ENCODE data around the gene SH3RF3.

Gene SH3RF3

DNA sequence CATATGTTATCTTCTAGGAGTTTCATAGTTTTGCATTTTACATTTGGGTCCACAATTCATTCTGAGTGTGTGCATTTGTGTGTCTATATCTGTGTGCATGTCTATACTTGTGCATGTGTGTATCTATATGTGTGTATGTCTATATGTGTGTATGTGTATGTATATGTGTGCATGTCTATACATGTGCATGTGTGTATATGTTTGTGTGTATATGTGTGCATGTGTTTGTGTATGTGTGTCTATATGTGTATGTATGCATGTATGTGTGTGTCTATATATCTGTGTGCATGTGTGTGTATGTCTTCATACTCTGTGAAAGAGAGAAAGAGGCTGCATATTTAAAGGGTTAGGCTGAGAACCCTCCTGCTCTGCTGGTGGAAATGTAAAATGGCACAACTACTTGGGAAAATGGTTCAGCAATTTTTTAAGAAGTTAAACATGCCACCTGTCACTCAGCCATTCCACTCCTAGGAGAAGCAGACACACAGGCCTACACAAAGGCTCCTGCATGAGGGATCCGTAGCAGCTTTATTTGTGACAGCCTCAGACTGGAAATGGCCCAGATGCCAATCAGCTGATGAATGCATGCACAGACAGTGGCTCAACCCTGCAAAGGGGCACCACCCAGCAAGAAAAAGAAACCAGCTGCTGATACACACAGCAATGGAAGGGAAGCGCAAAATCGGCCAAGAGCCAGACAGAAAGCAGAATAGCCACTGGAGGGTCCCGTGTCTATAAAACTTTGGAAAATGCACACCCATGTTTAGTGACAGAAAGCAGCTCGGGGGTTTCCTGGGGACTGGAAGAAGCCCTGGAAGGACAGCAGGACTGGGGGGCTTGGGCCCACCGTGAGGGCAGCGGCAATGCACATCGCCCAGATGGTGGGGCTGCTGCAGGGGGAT, 337.9 kb downstream of the SH3RF3 start:
- DNase-seq = no peak

DNA sequence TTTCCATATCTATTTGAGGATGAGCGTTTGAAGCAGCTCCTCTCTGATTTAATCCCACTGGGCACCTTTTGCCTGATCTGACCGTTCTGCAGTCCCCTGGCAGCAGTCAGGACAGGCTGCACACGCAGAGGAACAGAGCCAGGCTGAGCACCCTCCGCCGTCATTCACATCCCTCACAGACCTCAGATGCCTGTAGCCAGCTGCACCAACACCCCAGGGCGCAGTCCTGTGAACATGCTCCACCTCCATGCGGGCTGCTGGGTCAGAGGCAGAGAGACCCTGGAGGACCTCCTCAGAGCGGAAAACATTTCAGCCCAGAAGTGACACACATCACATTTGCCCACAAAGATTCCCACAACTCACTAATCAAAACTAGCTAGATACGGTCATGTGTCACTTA, 338.7 kb downstream of the SH3RF3 start:
- no peak for DNase-seq

- DNase-seq = no peak
These were observed 339.9 kb downstream of the SH3RF3 start for GRCh38 chr2:109468893-109469292.

GRCh38 chr2:109471658-109472057, 342.7 kb downstream of the SH3RF3 start:
- DNase-seq = no peak

DNA sequence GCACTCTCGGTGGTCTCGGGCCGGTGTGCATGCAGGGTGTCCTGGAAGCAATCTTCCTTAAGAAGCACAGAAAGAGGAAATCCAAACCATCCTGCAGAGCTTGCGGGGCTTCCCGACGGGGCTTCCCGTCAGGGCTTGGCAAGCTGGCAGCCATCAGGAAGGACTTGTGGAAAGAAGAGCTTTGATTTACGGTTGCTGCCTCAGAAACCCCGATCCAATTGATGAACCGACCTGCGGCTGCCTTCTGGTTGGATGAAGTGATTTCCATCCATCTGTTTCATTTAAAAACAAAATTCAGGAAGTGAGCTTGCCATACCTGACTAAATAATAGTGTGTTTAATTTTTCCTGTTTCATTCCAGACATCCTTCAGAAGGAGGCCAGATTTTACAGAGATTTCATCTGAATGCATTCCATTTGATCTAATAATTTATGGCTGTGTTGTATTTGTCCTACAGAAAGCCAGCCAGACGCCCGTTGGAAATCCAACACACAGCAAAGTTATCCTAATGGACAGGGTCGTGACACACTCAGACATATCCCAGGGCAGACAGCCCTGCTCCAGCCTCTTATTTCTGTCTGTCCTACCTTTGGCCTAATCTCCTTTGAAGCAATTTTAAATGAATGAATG, 343.4 kb downstream of the SH3RF3 start:
- no peak for DNase-seq

- no peak for DNase-seq
These were observed 344.0 kb downstream of the SH3RF3 start for GRCh38 chr2:109472974-109473373.

DNA sequence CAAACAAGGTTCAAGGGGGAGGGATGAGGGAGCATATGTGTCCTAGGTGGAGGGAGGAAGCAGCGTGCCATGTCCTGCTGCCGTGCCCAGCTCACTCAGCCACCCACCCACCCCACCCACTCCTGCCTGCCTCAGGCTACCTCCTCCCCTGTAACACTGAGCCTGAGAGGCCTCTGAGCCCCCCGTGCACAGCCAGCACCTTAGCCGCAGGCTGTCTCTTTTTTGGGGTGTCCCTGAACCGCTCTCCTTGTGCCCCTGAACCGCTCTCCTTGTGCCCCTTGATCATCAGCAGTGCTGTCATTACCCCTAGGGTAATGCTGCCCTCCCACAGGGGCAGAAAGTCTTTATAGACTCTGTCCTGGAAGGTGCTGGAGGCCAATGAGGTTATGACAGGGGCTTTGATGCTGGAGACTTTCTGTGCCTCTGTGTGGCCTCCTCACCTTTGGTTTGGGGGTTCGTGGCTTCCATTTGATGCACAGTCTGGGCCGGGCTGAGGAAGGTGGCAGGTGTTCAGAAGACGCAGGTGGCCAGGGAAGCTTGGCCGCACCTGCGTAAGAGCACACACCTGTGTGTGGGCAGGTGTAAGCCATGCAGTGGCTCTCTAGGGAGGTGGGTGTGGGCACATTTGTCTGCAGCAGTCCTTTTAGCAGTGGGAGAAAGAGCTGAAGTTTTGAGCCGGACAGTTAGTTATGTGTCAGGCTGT, 344.8 kb downstream of the SH3RF3 start:
- no peak for DNase-seq

GRCh38 chr2:109474319-109474825, 345.4 kb downstream of the SH3RF3 start:
- no peak for DNase-seq

DNA sequence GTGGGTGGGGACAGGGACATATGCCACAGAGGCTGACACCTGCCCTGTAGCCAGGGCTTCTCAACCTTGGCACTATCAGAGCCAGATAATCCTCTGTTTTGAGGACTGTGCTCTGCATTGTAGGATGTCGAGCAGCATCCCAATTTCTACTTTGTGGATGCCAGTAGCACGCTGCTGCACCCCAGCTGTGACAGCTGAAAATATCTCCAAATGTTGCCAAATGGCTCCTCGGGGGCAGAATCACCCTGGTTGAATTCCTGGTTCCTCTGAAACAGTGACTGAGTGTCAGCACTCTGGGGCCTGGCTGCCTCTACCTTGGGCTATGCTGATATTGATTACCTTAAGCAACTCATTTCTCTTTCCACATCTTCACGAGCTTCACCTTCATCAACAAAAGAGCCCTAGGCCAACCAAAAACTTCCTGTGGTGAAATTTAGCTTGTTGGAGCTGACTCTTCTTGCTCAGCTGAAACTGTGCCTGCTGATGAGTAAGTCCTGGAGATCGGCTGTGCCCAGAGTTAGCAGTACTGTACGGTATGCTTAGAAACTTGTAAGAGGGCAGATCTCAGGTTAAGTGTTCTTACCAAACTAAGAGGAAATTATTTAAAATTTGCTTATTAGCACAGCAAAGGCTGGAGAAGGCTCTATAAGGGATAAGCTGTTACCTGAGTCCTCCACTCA, 346.7 kb downstream of the SH3RF3 start:
- DNase-seq = peak; percentile 56

DNA sequence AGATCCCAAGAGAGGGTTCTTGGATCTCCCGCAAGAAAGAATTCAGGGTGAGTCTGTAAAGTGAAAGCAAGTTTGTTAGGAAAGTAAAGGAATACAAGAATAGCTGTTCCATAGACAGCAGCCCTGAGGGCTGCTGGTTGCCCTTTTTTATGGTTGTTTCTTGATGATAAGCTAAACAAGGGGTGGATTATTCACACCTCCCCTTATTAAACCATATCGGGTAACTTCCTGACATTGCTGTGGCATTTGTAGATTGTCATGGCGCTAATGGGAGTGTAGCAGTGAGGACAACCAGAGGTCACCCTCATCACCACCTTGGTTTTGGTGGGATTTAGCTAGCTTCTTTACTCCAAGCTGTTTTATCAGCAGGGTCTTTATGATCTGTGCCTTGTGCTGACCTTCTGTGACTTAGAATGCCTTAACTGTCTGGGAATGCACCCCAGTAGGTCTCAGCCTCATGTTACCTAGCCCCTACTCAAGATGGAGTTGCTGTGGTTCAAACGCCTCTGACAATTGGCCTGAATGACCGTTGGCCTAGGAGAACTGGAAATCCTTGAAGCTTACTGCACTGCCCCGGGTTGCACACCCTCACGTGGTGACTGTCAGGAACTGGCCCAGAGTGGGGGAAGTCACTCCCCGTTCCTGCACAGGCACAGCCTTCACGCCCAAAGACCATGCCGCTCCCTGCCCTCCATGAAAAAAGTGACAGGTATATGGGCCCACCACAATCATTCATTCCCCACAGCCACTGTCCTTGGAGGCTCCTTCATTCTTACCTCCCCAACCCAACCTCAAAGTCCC, 347.8 kb downstream of the SH3RF3 start:
- DNase-seq = no peak

DNA sequence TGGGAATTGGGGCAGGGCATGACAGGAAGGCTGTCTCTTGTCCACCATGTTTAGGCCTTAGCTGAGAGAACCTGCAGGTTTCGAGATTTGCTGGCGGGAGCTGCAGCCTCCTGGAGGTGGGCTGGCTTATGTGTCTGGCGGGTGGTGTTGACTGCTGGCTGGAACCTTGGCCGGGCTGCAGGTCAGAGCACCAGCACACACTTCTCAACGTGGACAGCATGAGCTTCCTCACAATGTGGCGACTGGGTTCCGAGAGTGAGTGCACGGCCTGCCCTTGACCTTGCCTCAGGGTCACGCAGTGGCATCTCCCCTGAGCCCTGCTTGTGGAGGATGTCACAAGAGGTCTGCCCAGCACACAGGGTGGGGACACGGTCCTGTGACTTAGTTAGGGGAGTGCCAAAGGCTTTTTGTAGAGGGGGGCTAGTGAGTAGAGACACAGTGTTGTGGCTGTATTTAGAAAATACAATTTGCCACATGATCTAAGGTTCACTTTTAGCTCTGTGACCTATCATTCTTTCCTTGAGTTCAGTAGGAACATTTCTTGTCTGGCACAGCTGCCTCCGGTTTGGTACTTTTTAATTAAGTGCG, 350.0 kb downstream of the SH3RF3 start:
- DNase-seq = no peak

- DNase-seq = no peak
These were observed 350.8 kb downstream of the SH3RF3 start for GRCh38 chr2:109479804-109480203.

DNA sequence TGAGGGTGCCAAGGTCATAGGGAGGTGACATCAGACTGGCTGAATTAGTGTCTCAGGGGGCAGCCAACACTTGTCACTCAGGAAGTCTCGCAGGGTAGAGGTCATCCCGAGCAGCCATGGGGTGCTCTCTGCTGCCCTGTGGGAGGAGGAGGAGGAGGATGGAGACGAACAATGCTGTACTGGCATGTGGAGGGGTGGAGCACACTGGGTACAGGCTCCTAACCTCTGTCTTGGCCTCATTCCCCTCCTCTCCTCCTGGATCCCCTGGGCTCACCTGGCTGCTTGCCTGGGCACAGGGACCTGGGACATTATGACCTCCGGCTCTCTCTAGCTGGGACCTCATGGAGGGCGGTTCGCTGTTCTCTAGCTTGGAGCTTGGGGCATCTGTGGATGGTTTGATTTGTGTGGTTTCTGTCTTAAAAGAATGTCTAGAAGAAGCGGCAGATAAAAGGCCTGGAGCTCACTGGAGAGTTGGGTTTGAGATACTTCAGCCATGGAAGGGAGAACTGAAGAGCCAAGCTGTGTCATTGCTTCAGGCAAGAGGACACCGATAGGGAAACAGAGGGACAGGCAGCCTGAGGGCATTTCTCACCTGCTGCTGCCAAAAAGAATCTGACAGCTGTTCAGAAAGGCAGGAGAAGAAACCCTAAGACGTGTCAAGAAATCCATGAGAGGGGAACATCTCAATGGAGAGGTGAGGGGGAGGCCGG, 351.6 kb downstream of the SH3RF3 start:
- DNase-seq = no peak

- DNase-seq = no peak
These were observed 352.2 kb downstream of the SH3RF3 start for GRCh38 chr2:109481196-109481555.

GRCh38 chr2:109481599-109481998, 352.6 kb downstream of the SH3RF3 start:
- no peak for DNase-seq

GRCh38 chr2:109482361-109482861, 353.4 kb downstream of the SH3RF3 start:
- DNase-seq = no peak

GRCh38 chr2:109486711-109487535, 357.9 kb downstream of the SH3RF3 start:
- no peak for DNase-seq

DNA sequence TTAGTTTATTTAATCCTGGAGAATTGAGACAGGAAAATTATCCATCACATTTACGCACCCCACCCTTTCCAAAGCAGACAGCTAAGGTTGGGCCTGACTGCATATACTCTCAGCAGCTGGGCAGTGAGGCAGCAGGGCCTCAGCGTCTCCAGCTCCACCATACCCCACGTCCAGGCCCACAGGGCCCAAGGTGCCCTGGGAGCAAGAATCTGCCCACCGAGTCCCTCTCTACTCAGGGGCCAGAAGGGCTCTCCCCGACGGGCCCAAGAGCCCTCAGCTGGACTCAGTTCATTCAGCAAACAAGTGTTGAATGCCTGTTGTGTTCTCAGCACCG, 358.5 kb downstream of the SH3RF3 start:
- DNase-seq = no peak

GRCh38 chr2:109487871-109488655, 359.1 kb downstream of the SH3RF3 start:
- DNase-seq = no peak

All from activated CD4-positive, alpha-beta T cell treated with anti-CD3 and anti-CD28 coated beads, Interleukin-2, Interleukin-6, amounts not matched to agents 100 ng/mL and 50 ng/mL, durations not matched to agents 16 hours and 8 hours (primary cell).